ENCODE data around the gene DHRS7. TPM values are rescaled to one million over a fixed set of nuclear protein-coding genes. Genes with fewer than 3 reads are reported as not detected.

DHRS7 gene, protein sequence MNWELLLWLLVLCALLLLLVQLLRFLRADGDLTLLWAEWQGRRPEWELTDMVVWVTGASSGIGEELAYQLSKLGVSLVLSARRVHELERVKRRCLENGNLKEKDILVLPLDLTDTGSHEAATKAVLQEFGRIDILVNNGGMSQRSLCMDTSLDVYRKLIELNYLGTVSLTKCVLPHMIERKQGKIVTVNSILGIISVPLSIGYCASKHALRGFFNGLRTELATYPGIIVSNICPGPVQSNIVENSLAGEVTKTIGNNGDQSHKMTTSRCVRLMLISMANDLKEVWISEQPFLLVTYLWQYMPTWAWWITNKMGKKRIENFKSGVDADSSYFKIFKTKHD
- 103 and 110 TPM in 2 replicates for total RNA-seq (2014; rRNA removed; shearing (Covaris generic))
- 80.0 and 104 TPM in 2 replicates for polyA plus RNA-seq (2015; cell fraction: cytosol; rRNA removed)
- 9.2 and 11.8 TPM in 2 replicates for polyA plus RNA-seq (2015; cell fraction: nucleus; rRNA removed)

DNA sequence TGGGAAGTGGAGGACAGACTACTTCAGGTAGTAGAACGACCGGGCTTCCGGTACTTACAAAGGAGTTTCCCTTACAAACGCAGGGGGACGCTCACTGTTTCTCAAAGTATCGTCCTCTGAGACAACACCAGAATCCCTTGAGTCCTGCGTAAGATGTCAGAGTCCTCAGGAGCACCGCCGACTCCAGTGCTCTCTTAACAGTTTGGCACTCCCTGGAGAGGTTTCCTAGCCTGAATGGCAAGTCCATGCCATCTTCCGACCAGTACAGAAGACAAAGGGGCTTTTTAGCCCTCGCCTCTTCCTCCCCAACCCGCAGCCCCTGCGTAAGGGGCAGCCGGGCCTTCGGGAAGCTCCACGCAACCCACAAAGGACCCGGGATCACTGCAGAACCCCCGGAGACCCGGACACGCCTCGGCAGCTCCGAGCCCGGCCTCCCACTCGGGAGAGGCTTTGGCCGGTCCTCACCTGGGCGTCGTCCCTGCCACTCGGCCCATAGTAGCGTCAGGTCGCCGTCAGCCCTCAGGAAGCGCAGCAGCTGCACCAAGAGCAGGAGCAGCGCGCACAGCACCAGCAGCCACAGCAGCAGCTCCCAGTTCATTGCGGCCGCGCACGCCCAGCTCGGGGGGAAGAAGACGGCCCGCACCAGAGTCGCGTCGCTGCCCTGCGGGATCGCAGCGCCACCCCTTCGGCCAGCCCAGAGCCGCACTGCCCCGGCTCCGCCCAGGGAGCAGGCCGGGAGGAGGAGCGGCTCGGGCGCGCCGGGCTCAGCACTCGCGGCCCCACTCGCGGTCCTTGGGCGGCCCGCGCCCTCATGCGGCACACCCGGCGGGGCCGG is at the start of gene DHRS7:
DHRS7 (minus strand) TSS at position 687 of the 835 bp plus-strand sequence; CDS start at position 598, 89 bp downstream.
- in situ Hi-C loops (cut with HindIII; ENCODE audit: low pct_unique_long_range_greater_than_20kb, low sequenced_read_pairs) = no loop called here
- peak; percentile 69 for DNase-seq (ENCODE audit: low read depth, low spot score)

- in situ Hi-C loops (cut with HindIII; ENCODE audit: low pct_unique_long_range_greater_than_20kb, low sequenced_read_pairs) = no loop called here
- no peak for DNase-seq (ENCODE audit: low read depth, low spot score)
These were observed 49.4 kb upstream of the DHRS7 start for GRCh38 chr14:60214415-60215126.

DNA sequence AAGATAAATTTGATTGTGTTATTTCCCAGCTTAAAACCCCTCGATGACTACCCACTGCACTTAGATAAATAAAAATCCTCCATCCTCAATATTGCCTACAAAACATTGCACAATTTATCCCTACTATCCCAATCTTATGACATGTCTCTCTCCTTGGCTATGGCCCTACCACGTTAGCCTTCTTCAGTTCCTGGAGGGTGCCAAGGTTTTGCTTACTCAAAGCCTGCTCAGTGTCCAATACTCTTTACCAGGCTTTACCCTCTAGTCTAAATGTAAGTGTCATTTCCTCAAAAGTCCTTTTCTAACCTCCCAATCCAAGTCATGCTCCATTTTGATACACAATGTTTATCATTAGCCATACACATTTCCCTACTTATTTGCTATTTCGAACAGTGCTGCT is 48.8 kb upstream of the DHRS7 start:
- in situ Hi-C loops (cut with HindIII; ENCODE audit: low pct_unique_long_range_greater_than_20kb, low sequenced_read_pairs) = no loop called here
- no peak for DNase-seq (ENCODE audit: low read depth, low spot score)

DNA sequence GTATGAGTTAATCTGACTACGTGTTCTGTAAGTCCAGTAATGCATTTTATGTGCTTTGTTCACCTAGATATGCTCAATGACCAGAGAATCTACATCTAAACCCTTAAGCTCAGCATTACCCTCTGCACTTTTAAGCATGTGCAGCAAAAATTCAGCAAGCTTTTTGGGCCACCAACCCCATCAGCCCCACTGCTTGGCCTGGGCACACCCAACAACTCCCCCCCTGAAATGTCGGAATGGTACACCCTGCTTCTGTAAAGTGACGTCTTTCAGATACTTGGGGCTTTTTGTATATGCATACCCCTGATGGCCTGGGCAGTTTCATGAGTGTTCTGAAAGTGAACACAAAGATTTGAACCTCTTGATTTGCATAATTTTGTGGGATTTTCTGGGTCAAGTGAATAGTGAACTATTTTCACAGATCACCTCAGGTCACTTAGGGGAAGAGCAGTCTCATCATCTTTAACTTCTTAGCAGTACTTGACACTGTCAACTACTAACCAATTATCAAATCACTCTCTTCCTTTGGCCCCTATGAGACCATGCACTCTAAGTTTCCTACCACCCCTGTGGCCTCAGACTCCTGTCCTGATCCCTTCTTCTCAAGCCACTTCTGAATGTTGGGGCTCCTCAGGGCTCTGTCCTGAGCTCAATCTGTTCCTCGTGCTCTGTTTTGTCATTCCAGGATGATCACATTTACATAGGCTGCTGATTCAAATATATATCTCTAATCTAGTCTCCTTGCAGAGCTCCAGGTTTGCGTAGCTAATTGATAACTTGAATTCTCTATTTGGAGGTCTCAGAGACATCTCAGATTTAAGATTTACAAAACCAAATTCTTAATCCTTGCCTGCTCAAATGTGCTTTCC is 47.5 kb upstream of the DHRS7 start:
- DNase-seq (ENCODE audit: low read depth, low spot score) = no peak
- in situ Hi-C loops (cut with HindIII; ENCODE audit: low pct_unique_long_range_greater_than_20kb, low sequenced_read_pairs) = no loop called here

DNA sequence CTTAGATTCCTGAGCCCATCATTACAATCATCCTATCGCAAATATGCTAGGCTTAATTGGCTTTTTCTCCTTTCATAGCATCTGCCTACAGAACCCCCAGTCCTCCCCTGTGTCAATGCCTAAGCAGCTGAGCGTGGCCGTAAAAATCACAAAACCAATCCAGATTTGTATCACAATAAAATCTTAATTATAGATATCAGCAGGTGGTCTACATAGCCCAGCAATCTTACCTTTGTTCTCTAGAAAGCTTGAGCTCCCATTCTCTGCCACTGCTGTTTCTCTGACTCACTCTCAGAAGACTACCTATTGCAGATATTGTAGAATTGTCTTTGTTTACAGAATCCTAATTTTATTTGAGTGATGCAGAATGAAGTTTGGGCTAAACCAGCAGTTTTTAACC is 46.0 kb upstream of the DHRS7 start:
- in situ Hi-C loops (cut with HindIII; ENCODE audit: low pct_unique_long_range_greater_than_20kb, low sequenced_read_pairs) = no loop called here
- no peak for DNase-seq (ENCODE audit: low read depth, low spot score)

DNA sequence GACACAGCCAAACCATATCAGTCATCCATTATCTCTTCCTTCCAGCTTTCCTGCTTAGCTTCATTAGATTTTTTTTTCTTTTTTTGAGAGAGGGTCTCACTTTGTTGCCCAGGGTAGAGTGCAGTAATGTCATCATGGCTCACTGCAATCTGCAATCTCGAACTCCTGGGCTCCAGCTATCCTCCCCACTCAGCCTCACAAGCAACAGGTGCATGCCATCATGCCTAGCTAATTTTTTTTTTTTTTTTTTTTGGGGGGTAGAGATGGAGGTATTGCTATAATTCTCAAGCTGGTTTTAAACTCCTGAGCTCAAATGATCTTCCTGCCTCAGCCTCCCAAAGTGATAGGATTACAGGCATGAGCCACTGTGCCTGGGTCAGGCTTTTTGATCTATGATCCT is 45.5 kb upstream of the DHRS7 start:
- in situ Hi-C loops (cut with HindIII; ENCODE audit: low pct_unique_long_range_greater_than_20kb, low sequenced_read_pairs) = no loop called here
- DNase-seq (ENCODE audit: low read depth, low spot score) = no peak

DNA sequence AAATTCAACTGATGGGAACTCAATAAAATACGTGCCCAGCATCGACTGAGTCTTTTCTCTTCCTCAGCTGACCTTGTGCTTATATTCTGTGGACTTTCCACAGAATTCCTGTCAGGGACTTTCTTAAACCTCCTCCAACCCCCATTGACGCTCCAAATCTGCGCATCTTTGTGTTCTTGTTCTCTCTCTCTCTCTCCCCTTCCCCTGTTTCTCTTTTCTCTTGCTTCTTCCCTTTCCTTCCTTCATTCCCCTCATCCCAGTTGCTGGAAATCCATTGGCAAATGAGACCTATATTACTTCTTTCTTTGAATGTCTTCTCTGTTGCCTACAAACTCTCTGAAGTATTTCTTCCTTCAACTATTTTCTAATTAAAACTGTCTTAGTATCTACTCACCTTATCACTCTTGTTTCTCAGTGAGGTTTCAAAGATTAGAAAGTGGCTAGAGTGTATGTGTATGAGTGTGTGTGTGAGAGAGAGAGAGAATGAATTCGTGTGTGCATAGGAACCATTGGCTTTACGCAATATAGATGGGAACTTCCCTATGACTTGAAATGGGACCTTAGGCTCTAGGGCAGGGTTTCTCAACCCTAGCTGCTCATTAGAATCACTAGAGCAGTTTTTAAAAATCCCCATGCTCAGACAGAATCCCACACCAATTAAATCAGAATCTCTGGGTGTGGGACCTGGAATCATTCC is 41.8 kb upstream of the DHRS7 start:
- in situ Hi-C loops (cut with HindIII; ENCODE audit: low pct_unique_long_range_greater_than_20kb, low sequenced_read_pairs) = no loop called here
- no peak for DNase-seq (ENCODE audit: low read depth, low spot score)

DNA sequence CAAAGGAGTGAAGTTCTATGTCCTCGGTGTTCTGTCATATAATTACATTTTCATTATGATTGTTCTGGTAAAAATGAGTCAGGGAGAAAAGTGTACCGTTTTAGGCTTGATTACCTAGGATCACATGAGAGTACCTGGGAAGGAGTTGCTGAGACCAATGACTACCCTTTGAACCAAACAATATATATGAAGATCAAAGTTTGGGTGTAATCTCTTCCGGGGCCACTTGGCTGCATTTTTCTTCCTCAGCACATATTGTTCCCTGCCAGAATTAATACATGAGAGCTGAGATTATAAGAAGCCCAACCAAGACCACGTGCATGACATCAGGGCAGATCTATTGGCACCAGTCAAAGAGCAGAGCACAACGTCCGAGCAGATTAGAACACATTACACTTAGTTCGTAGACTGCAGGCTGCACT is 41.1 kb upstream of the DHRS7 start:
- in situ Hi-C loops (cut with HindIII; ENCODE audit: low pct_unique_long_range_greater_than_20kb, low sequenced_read_pairs) = no loop called here
- no peak for DNase-seq (ENCODE audit: low read depth, low spot score)

GRCh38 chr14:60204843-60205774 is 39.9 kb upstream of the DHRS7 start:
- in situ Hi-C loops (cut with HindIII; ENCODE audit: low pct_unique_long_range_greater_than_20kb, low sequenced_read_pairs) = no loop called here
- DNase-seq (ENCODE audit: low read depth, low spot score) = no peak

GRCh38 chr14:60204104-60204842 is 39.1 kb upstream of the DHRS7 start:
- in situ Hi-C loops (cut with HindIII; ENCODE audit: low pct_unique_long_range_greater_than_20kb, low sequenced_read_pairs) = no loop called here
- no peak for DNase-seq (ENCODE audit: low read depth, low spot score)

- in situ Hi-C loops (cut with HindIII; ENCODE audit: low pct_unique_long_range_greater_than_20kb, low sequenced_read_pairs) = no loop called here
- no peak for DNase-seq (ENCODE audit: low read depth, low spot score)
These were observed 34.1 kb upstream of the DHRS7 start for GRCh38 chr14:60199321-60199720.

DNA sequence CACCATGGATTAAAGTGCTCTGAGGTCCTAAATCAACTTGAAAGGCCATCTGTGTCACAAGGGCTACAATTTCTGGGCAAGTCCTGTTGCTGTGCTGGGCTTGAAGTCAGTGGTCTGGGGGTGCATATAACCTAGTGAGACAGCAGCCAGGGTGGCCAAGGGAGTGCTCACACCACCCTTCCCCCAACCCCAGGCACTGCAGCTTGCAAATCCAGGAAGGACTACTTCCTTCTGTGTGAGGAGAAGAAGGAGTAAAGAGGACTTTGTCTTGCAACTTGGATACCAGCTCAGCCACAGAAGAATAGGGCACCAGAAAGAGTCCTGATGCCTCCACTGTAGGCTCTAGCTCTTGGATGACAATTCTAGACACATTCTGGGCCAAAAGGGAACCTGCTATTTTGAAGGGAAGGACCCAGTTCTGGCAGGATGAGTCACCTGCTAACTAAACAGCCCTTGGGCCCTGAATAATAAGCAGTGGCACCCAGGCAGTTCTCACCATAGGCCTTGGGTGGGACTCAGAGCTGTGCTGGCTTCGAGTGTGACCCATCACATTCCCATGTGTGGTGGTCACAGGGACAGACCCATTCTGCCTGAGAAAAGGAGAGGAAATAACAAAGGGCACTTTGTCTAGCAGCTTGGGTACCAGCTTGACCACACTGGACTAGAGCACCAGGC is 32.6 kb upstream of the DHRS7 start:
- DNase-seq (ENCODE audit: low read depth, low spot score) = no peak
- in situ Hi-C loops (cut with HindIII; ENCODE audit: low pct_unique_long_range_greater_than_20kb, low sequenced_read_pairs) = no loop called here

DNA sequence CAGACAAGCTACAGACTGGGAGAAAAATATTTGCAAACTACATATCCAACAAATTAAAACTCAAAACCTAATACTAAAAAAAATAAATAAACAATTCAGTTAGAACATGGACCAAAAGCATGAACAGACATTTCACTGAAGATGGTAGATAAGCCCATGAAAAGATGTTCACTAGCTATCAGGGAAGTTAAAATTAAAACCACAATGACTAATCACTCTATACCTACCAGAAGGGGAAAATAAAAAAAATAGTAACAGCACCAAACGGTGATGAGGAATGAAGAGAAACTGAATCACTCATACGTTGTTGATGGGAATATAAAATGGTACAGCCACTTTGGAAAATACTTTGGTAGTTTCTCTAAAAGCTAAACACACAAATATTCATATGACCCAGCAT is 31.1 kb upstream of the DHRS7 start:
- no peak for DNase-seq (ENCODE audit: low read depth, low spot score)
- in situ Hi-C loops (cut with HindIII; ENCODE audit: low pct_unique_long_range_greater_than_20kb, low sequenced_read_pairs) = no loop called here

DNA sequence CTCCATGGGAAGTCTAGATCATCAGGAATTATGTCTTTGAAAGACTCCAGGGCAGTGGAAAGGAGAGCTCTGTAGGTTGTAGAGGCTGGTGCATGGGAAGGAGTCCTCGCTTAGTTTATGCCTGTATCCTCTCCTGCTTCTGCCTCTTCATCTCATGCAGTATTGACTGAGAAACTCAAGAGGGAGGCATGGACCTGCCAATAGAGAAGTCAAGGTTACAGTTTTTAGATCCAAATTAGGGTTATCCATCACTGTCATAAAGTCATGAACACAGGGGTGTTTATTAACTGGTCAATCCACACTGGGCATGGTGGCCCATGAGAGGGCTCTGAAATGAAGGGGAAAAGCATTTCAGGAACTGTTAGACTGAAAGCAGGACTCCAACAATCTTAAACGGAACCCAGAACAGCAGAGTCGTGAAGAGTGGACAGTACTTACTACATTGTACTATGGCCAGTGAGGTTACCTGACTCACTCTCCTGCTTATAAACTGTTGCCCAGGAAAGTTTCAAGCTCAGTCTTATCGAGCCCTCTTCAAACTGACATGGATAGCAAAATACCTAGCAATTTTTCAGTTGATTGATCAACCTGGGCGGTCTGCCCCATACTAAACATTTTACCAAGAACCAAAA is 30.1 kb upstream of the DHRS7 start:
- in situ Hi-C loops (cut with HindIII; ENCODE audit: low pct_unique_long_range_greater_than_20kb, low sequenced_read_pairs) = no loop called here
- peak; percentile 44 for DNase-seq (ENCODE audit: low read depth, low spot score)

Measured in SK-MEL-5 (cell line).